NCI-H345 treated with DMSO at 0.1 percent for 48 hours (cell line): ENCODE results near the gene ACSS2.
A peak's percentile ranks its signal among the peaks of the same experiment; 100 is the strongest.

ENCODE experiments used
- DNase-seq: peaks from one replicate; lab custom pipeline; 2025; ENCODE audit not compliant: unreplicated experiment; lab: John Stamatoyannopoulos, UW

The ACSS2 gene

DNA sequence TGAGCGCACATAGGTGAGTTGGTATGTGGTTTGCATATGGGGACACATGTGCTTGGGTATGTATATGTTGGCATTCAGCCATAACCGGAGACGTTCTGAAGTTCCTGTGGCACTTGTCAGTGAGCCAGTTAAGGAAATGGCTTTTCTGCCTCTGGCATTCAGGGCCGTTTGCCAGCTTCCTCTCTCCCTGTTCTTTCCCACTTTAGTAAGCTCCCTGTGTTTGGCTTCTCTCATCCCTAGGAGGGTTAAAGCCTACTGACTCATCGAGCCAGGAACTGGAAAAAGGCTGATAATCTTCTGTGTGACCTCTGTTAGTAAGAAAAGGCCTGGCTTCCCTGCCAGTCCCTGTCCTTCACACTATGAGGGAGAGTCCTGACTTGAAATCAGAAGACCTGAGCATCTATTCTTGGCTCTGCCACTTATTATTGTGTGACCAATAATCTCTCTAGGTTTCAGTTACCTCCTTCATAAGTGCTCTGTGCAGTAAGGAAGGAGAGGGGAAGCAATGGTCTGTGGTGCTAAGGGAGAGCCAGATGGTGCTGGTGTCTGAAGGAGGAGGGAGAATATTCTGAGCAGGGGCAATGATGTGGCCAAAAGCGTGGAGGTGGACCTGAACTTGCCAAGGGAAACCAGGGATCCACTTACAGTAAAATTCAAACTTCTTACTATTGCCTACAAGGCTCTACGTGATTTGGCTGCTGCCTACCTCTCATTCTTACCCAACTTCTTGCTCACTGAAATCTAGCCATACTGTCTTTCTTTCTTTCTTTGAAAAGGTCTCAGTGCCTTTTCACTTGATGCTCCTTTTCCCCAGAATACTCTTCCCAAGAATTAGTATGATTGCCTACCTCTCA is 31.4 kb downstream of the ACSS2 start:
- peak; percentile 72 for DNase-seq

- DNase-seq: no peak
Observed at GRCh38 chr20:34915131-34915530, 38.7 kb downstream of the ACSS2 start.

GRCh38 chr20:34915749-34916455 is 39.5 kb downstream of the ACSS2 start:
- no peak for DNase-seq

DNA sequence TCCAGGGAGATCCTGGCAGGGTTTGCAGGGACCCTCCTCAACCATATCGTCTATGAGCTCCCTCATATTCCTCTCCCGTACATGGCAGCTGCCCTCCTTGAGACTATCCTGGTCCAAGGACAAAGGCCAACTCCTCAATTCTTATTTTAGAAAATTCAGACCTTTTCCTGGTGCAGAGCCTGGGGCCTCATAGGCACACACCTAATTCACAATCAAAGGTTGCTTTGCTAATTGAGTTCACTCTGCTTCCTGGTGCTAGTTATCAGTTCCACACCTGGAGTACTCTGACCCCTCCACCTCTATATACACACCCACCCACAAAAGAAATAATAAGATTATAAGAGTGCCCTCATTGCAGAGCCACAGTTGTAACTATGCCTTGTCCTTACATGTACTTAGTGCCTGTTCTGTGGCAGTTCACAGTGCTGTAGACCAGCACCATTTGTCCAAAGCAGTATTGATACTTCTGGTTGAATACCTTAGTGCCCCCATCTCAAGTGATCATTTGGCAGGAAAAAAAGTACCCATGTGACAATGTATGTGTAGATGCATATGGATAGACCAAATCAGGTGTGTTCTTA is 40.5 kb downstream of the ACSS2 start:
- no peak for DNase-seq

DNA sequence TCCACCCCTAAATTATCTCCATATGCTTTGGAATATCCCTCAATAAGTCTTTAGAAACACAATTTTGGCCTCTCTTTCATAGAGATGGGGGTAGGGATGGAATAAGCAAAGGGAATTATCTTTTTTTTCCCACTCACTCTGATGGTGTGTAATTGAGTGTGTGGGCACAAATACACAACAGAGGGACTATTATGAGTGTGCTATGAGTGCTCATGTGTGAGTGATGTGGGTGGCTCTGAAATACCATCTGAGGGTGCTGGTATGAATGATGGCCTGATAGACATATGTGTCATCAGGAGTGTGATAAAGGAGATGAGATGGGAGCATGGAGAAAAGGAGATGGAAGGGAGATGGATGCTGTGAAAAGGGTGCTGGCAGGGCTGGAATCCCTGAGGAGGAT is 43.6 kb downstream of the ACSS2 start:
- DNase-seq: no peak

GRCh38 chr20:34921436-34921835 is 45.0 kb downstream of the ACSS2 start:
- DNase-seq: no peak

- no peak for DNase-seq
Observed at GRCh38 chr20:34922654-34923381, 46.4 kb downstream of the ACSS2 start.

DNA sequence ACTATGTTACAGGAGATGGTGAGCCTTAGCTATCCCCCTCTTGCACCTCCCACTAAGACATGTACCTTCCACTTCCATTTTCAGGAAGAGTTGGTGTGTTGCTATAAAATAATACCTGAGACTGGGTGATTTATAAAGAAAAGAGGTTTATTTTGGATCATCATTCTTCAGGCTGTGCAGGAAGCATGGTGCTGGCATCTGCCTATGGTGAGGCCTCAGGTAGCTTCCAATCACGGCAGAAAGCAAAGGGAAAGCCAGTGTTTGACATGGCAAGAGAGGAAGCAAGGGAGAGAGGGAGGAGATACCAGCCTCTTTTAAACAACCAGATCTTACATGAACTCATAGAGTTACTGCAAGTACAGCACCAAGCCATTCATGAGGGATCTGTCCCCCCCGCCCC is 47.0 kb downstream of the ACSS2 start:
- no peak for DNase-seq

- no peak for DNase-seq
Observed at GRCh38 chr20:34925341-34925740, 48.9 kb downstream of the ACSS2 start.

DNA sequence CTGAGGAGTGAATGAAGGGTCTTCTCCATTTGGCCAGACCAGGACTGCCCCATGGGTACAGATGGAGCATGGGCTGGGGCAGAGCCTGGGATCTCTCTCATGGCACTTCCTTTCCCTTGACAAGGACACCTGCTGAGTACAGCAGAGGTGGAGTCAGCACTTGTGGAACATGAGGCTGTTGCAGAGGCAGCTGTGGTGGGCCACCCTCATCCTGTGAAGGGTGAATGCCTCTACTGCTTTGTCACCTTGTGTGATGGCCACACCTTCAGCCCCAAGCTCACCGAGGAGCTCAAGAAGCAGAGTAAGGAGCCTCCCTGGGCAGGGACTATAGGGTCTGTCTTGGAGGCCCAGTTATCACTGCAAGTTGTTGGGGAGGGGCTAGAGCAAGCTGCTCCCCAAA is 49.6 kb downstream of the ACSS2 start:
- DNase-seq: no peak

DNA sequence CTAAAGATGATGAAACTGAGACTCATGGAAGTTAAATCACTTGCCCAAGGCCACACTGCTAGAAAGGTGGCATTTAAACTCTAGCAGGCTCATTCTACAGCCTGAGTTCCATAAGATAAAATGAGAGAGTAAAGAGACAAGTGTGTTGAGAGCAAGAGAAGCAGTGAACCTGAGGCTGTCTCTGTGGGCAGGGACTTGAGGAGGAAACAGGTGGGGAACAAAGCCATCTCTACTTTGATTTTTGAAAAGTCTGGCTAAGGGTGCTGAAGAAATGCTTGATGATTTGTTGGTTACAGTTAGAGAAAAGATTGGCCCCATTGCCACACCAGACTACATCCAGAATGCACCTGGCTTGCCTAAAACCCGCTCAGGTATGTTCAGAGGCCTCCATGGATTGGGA is 50.2 kb downstream of the ACSS2 start:
- no peak for DNase-seq

GRCh38 chr20:34927736-34928135 is 51.3 kb downstream of the ACSS2 start:
- no peak for DNase-seq

DNA sequence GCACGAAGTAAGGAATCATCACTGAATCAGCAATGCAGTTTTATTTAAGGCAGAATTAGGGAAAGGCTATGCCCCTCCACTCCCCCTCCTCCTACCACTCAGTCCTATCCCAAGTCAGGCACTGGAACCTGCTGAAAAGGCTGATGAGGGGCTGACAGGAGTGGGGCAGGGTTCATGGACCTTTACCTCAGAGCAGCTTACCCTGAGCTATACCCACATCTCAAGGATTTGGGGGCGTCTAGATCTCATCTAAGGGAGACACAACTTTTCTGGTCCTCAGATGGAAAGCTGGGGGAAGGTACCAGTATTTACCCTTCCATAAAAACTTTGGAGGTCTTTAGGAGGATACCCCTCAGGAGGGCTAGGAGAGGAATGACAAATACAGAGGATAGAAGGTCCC is 52.0 kb downstream of the ACSS2 start:
- DNase-seq: no peak

GRCh38 chr20:34931771-34932170 is 55.4 kb downstream of the ACSS2 start:
- DNase-seq: no peak

- no peak for DNase-seq
Observed at GRCh38 chr20:34938466-34939163, 62.2 kb downstream of the ACSS2 start.

- no peak for DNase-seq
Observed at GRCh38 chr20:34940081-34940481, 63.7 kb downstream of the ACSS2 start.

DNA sequence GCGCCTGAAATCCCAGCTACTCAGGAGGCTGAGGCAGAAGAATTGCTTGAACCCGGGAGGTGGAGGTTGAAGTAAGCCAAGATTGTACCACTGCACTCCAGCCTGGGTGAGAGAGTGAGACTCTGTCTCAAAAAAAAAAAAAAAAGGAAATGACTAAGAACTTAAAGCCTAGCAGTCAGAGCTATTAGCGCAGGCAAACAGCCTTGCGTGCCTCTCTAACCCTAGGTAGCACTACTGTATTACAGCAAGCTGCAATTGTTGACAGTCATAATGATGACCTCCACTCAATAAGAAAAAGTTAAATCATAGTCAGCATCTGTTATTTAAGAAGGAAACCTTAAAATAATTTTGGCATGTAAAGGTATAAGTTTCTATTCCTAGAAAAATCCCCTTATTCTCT is 64.8 kb downstream of the ACSS2 start:
- DNase-seq: no peak

- no peak for DNase-seq
Observed at GRCh38 chr20:34942301-34942700, 65.9 kb downstream of the ACSS2 start.

DNA sequence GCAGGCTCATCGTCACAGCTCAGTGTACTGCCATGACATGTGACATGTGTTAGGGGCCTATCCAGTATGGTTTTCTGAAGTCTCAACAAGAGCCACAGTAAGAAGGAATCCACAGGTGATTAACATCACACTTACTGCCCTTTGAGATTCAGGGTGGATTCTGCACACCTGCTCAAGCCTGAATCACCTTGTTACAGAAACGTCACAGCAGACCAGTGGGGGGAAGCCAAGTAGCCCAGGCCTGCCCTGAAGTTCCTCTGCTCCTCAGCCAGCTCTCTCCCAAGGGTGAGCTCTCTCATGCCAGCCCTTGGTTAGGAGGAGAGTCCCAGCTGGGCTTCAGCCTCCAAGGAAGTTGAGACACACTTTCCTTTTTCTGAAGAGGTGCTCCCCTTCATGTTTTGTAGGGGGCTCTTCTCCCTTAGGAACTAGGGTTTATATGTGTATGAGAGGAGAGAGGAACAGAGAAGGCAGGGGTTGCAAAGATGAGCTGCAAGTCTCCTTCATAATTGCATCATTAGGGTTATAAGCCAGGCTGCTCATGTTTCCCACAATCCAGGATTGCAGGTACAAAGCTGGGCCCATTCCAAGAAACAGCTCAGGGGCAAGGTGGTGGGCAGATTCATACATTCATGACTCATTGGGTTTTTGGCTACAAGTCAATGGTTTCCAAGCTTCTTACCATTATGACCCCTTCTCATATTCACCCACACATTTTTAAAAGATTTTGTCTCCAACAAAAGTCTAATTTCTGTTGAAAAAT is 67.6 kb downstream of the ACSS2 start:
- no peak for DNase-seq
